Measurements from ENCODE around the gene TBC1D22A. TPM values are rescaled to one million over a fixed set of nuclear protein-coding genes. Genes with fewer than 3 reads are reported as not detected.
A peak's percentile ranks its signal among the peaks of the same experiment; 100 is the strongest.

Gene TBC1D22A
- total RNA-seq, 4 donors from 2014 or later: 9.2 to 45.3 (median 22.8) TPM

GRCh38 chr22:46948411-46949144, 186.1 kb downstream of the TBC1D22A start:
- H3K36me3 ChIP-seq: no peaks in the 10 kb centered on the region
- H3K4me3 ChIP-seq: no peak overlapping the region
- intact Hi-C loops (cut with DNase I; ENCODE audit: low total_unique reads): no loop called here
- no peak for DNase-seq
- no peak overlapping the region for H3K27ac ChIP-seq
- no peaks in the 10 kb centered on the region for H3K27me3 ChIP-seq
- no peak for TF ChIP-seq POLR2A (IDR thresholded peaks at IDR 0.05)
- H3K4me1 ChIP-seq: no peaks in the 10 kb centered on the region
- H3K9me3 ChIP-seq: no peaks in the 10 kb centered on the region

DNA sequence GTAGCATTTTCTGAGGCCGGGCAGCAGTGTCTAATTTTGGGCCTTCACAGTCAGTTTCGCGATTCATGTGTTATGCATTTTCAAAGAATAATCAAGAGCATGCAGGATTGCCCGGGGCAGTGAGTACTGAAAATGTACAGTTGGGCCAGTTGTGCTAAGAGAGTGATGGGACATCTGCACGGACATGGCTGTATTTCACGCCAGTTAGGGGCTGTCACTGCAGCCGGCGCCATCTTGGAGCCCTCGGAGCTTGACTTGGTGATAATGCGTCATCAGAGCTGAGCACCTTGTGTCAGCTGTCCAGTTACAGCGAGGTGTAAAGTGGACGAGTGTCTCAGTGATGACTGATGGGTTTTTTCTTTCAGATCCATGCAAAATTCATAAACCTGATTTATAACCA, 188.9 kb downstream of the TBC1D22A start:
- Histone ChIP-seq H3K4me3 (no peak overlapping the region), H3K4me1 (no peaks in the 10 kb centered on the region), H3K27me3 (no peaks in the 10 kb centered on the region), H3K9me3 (no peaks in the 10 kb centered on the region), H3K36me3 (no peaks in the 10 kb centered on the region), H3K27ac (no peak overlapping the region)
- no peak for DNase-seq
- intact Hi-C loops (cut with DNase I; ENCODE audit: low total_unique reads): no loop called here
- TF ChIP-seq CTCF (IDR thresholded peaks at IDR 0.05) (no peak), POLR2A (IDR thresholded peaks at IDR 0.05) (no peak)

GRCh38 chr22:46951973-46952372, 189.5 kb downstream of the TBC1D22A start:
- H3K4me1 ChIP-seq: no peaks in the 10 kb centered on the region
- no peaks in the 10 kb centered on the region for H3K27me3 ChIP-seq
- DNase-seq: no peak
- no peaks in the 10 kb centered on the region for H3K9me3 ChIP-seq
- no peaks in the 10 kb centered on the region for H3K36me3 ChIP-seq
- intact Hi-C loops (cut with DNase I; ENCODE audit: low total_unique reads): no loop called here
- no peak overlapping the region for H3K27ac ChIP-seq
- H3K4me3 ChIP-seq: no peak overlapping the region
- TF ChIP-seq CTCF (IDR thresholded peaks at IDR 0.05) (no peak), POLR2A (IDR thresholded peaks at IDR 0.05) (no peak)

DNA sequence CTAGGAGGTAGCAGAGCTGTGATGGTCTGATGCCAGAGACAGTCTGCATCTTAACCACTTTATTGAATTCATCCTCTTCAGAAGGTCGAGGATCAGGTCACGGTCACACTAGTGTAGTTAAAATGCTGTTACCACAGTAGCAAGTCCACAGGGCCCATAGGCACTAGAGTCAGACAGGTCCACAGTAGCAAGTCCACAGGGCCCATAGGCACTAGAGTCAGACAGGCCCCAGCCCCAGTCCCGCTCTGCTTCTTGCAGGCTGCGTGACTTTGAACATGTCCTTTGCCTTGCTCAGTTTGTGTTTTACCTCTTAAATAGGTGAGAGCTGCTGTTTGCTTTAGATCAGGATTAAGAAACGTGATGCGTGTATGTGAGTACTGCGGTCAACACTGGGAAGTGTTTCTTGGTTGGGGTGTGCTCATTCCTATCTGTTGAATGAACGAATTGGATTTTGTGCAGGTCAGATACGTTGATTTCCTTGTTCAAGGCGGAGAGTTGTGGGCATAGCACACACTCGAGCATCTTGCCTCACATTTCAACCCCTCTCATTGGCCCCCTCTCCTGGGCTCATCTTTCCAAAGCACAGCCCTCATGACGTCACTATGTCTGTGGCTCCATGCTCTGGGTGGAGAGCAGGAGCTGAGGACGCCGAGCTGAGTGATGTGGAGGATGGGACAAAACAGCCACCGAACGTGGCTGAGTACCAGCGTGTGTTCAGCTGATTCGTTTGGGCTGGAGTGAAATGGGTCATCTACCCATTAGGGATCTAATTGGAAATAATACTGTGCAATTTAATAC, 191.7 kb downstream of the TBC1D22A start:
- Histone ChIP-seq H3K36me3 (no peaks in the 10 kb centered on the region), H3K27ac (no peak overlapping the region), H3K4me3 (no peak overlapping the region), H3K4me1 (no peaks in the 10 kb centered on the region), H3K27me3 (no peaks in the 10 kb centered on the region), H3K9me3 (no peaks in the 10 kb centered on the region)
- intact Hi-C loops (cut with DNase I; ENCODE audit: low total_unique reads): no loop called here
- TF ChIP-seq POLR2A (IDR thresholded peaks at IDR 0.05): no peak
- TF ChIP-seq CTCF (IDR thresholded peaks at IDR 0.05): no peak
- peak in 1 of 2 donors; percentile 28 for DNase-seq

GRCh38 chr22:46954781-46955180, 192.3 kb downstream of the TBC1D22A start:
- intact Hi-C loops (cut with DNase I; ENCODE audit: low total_unique reads): no loop called here
- no peaks in the 10 kb centered on the region for H3K4me1 ChIP-seq
- no peaks in the 10 kb centered on the region for H3K36me3 ChIP-seq
- H3K4me3 ChIP-seq: no peak overlapping the region
- DNase-seq: no peak
- TF ChIP-seq CTCF (IDR thresholded peaks at IDR 0.05): no peak
- no peaks in the 10 kb centered on the region for H3K9me3 ChIP-seq
- no peaks in the 10 kb centered on the region for H3K27me3 ChIP-seq
- no peak overlapping the region for H3K27ac ChIP-seq
